OCI-LY1 (cell line): ENCODE results near the gene ETV3.

Experiments
- EZH2 ChIP-seq: fragments of 200-600 bp; sonication (generic), shearing (Covaris generic); IDR thresholded peaks from 2 replicates; pipeline ENCODE4 v1.8.0; 2017; ENCODE audit warnings: borderline replicate concordance, mixed run types, mild to moderate bottlenecking, antibody characterized with exemption, low read length, moderate library complexity, mixed read lengths
- TF ChIP-seq, protein P1 (sequence below): fragments of 200-600 bp; sonication (generic), shearing (Covaris generic); IDR thresholded peaks from 2 replicates; pipeline ENCODE4 v1.5.1; 2017; ENCODE audit warnings: mild to moderate bottlenecking, antibody characterized with exemption, low read length, moderate library complexity, mixed read lengths

DNA sequence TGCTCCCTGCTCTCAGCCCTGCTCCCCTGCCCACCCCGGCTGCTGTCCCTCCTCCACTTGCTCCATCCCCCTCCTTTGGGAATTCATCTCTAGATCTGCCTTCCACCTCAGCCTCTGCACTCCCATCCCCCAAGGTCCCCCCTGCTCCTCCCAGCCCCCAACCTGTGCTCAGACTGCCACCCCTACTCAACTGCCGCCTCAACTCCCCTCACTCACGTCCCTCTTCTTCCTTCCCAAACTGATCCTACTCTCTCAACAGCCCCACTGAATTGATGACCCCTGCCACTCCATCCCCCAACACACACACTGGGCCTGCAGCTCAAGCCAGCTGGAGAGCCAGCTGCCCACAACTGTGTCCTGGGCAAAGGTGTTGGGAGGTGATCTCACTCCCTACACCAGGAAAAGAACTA, 22.8 kb downstream of the ETV3 start:
- TF ChIP-seq, protein P1, sequence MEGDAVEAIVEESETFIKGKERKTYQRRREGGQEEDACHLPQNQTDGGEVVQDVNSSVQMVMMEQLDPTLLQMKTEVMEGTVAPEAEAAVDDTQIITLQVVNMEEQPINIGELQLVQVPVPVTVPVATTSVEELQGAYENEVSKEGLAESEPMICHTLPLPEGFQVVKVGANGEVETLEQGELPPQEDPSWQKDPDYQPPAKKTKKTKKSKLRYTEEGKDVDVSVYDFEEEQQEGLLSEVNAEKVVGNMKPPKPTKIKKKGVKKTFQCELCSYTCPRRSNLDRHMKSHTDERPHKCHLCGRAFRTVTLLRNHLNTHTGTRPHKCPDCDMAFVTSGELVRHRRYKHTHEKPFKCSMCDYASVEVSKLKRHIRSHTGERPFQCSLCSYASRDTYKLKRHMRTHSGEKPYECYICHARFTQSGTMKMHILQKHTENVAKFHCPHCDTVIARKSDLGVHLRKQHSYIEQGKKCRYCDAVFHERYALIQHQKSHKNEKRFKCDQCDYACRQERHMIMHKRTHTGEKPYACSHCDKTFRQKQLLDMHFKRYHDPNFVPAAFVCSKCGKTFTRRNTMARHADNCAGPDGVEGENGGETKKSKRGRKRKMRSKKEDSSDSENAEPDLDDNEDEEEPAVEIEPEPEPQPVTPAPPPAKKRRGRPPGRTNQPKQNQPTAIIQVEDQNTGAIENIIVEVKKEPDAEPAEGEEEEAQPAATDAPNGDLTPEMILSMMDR = no peak
- TF ChIP-seq EZH2 = no peak
